H1 (cell line): ENCODE data around the gene SHANK1. TPM values are rescaled to one million over a fixed set of nuclear protein-coding genes. Genes with fewer than 3 reads are reported as not detected.

Experiments used
- CTCF ChIA-PET: fragments of 300-600 bp; sonication (Branson Sonifier 250); formaldehyde crosslinking; loops from one replicate; lab custom pipeline; 2021; ENCODE audit not compliant: partially characterized antibody; lab: Charles Lee
- POLR2A ChIA-PET: fragments of 300-600 bp; sonication (Branson Sonifier 250); formaldehyde crosslinking; loops from one replicate; lab custom pipeline; 2021; ENCODE audit warnings: inconsistent platforms; ENCODE audit not compliant: partially characterized antibody; lab: Charles Lee
- DNase-seq, 2 experiments: peaks; one replicate each; pipeline versions ENCODE4 v3.0.0 to v3.0.0-alpha.2; 2010 to 2022; ENCODE audit warnings: low spot score in 2 of 2, low read depth in 1 of 2, mixed read lengths in 1 of 2
- FAIRE-seq: peaks from 2 replicates; lab custom pipeline; 2011; peaks lifted over from hg19 to GRCh38; lab: Jason Lieb, UNC
- H2AFZ ChIP-seq: 2 replicates; pipeline ENCODE4 v1.8.1; 2012; ENCODE audit warnings: low read length, inconsistent platforms
- H2AK5ac ChIP-seq: 2 replicates; pipeline ENCODE4 v1.6.1; 2013; ENCODE audit warnings: low read depth, low read length
- H2BK120ac ChIP-seq: replicated peaks from 2 replicates; pipeline ENCODE3; 2013; ENCODE audit warnings: low read depth, low read length, inconsistent platforms
- H2BK12ac ChIP-seq: 2 replicates; pipeline ENCODE4 v1.6.1; 2013; ENCODE audit warnings: low read depth, low read length
- H2BK15ac ChIP-seq: 2 replicates; pipeline ENCODE4 v1.6.1; 2013; ENCODE audit warnings: low read length
- H2BK20ac ChIP-seq: 2 replicates; pipeline ENCODE4 v1.6.1; 2013; ENCODE audit warnings: low read length
- H2BK5ac ChIP-seq: 2 replicates; pipeline ENCODE4 v1.6.1; 2013; ENCODE audit warnings: low read depth, low read length
- H3K14ac ChIP-seq: 2 replicates; pipeline ENCODE4 v1.6.1; 2013; ENCODE audit warnings: inconsistent platforms; ENCODE audit not compliant: insufficient read length
- H3K18ac ChIP-seq: 2 replicates; pipeline ENCODE4 v1.6.1; 2013; ENCODE audit warnings: low read length; ENCODE audit errors: extremely low read depth
- H3K23ac ChIP-seq: 2 replicates; pipeline ENCODE4 v1.6.1; 2013; ENCODE audit warnings: inconsistent platforms; ENCODE audit not compliant: insufficient read length
- H3K23me2 ChIP-seq: 2 replicates; pipeline ENCODE4 v1.6.1; 2013; ENCODE audit warnings: low read depth, low read length
- H3K27ac ChIP-seq: 2 replicates; pipeline ENCODE4 v1.6.1; 2011; ENCODE audit warnings: low read depth, low read length, inconsistent platforms
- H3K27me3 ChIP-seq, 4 experiments: replicated peaks in 1 of 4; 1 replicate in 1 of 4; 2 replicates in 3 of 4; pipeline versions ENCODE4 v1.6.1 to v1.8.1; 2011 to 2013; ENCODE audit warnings: low read length in 3 of 4, mild to moderate bottlenecking in 3 of 4, inconsistent platforms in 2 of 4, mixed read lengths in 2 of 4, moderate library complexity in 1 of 4; ENCODE audit not compliant: control insufficient read depth in 3 of 4, insufficient read depth in 3 of 4; ENCODE audit errors: extremely low read depth in 1 of 4
- H3K36me3 ChIP-seq, 4 experiments: 2 replicates each; pipeline versions ENCODE4 v1.6.1 to v1.8.1; 2011 to 2013; ENCODE audit warnings: mild to moderate bottlenecking in 4 of 4, low read length in 3 of 4, moderate library complexity in 2 of 4, control low read depth in 1 of 4, inconsistent platforms in 1 of 4; ENCODE audit not compliant: insufficient read depth in 4 of 4, control insufficient read depth in 2 of 4
- H3K4ac ChIP-seq: replicated peaks from 2 replicates; pipeline ENCODE3; 2013; ENCODE audit warnings: low read length, low read depth, mixed read lengths, inconsistent platforms; ENCODE audit not compliant: insufficient read length
- H3K4me1 ChIP-seq, 4 experiments: replicated peaks in 1 of 4; 1 replicate in 1 of 4; 2 replicates in 3 of 4; pipeline versions ENCODE4 v1.6.1 to v1.8.1; 2011 to 2013; ENCODE audit warnings: low read length in 3 of 4, inconsistent platforms in 2 of 4, mixed read lengths in 1 of 4; ENCODE audit not compliant: insufficient read depth in 4 of 4, control insufficient read depth in 3 of 4
- H3K4me2 ChIP-seq, 2 experiments: 2 replicates each; pipeline versions ENCODE4 v1.6.1 to v1.8.1; 2011 to 2013; ENCODE audit warnings: low read depth in 2 of 2, low read length in 2 of 2, control low read depth in 1 of 2, inconsistent platforms in 1 of 2, mild to moderate bottlenecking in 1 of 2; ENCODE audit not compliant: insufficient read depth in 1 of 2
- H3K4me3 ChIP-seq, 4 experiments: fragments of 200-600, 300-600 bp in 1 of 4; sonication (generic), shearing (Covaris generic), sonication (Bioruptor Twin) in 1 of 4; 2 replicates each; pipeline versions ENCODE4 v1.5.1 to v1.8.1; 2011 to 2016; ENCODE audit warnings: low read length in 4 of 4, low read depth in 3 of 4, control low read depth in 2 of 4, inconsistent platforms in 2 of 4, mild to moderate bottlenecking in 2 of 4, mixed read lengths in 1 of 4, moderate library complexity in 1 of 4; ENCODE audit not compliant: insufficient read depth in 2 of 4; ENCODE audit errors: extremely low read depth in 1 of 4
- H3K56ac ChIP-seq: replicated peaks from 2 replicates; pipeline ENCODE3; 2013; ENCODE audit warnings: low read depth, mild to moderate bottlenecking, mixed read lengths, low read length, inconsistent platforms; ENCODE audit not compliant: insufficient read length
- H3K79me1 ChIP-seq: 2 replicates; pipeline ENCODE4 v1.6.1; 2013; ENCODE audit warnings: low read depth, low read length, control low read depth
- H3K79me2 ChIP-seq, 2 experiments: 2 replicates each; pipeline versions ENCODE4 v1.6.1 to v1.8.1; 2012 to 2013; ENCODE audit warnings: low read length in 2 of 2, mild to moderate bottlenecking in 2 of 2, inconsistent platforms in 1 of 2; ENCODE audit not compliant: insufficient read depth in 2 of 2, control insufficient read depth in 1 of 2
- H3K9ac ChIP-seq, 4 experiments: replicated peaks in 1 of 4; 1 replicate in 1 of 4; 2 replicates in 3 of 4; pipeline versions ENCODE4 v1.6.1 to v1.8.1; 2011 to 2013; ENCODE audit warnings: low read depth in 3 of 4, low read length in 3 of 4, control low read depth in 2 of 4, mild to moderate bottlenecking in 2 of 4, moderate library complexity in 2 of 4, inconsistent platforms in 1 of 4; ENCODE audit errors: extremely low read depth in 1 of 4
- H3K9me3 ChIP-seq, 2 experiments: 2 replicates each; pipeline versions ENCODE4 v1.6.1 to v1.8.1; 2012 to 2013; ENCODE audit warnings: mild to moderate bottlenecking in 2 of 2, moderate library complexity in 2 of 2, control low read depth in 1 of 2, inconsistent platforms in 1 of 2, low read depth in 1 of 2, low read length in 1 of 2, mixed read lengths in 1 of 2; ENCODE audit not compliant: insufficient read depth in 2 of 2
- H4K20me1 ChIP-seq, 2 experiments: replicated peaks in 1 of 2; 2 replicates each; pipeline versions ENCODE3 to v1.8.1; 2011 to 2013; ENCODE audit warnings: inconsistent platforms in 2 of 2, low read length in 2 of 2, mild to moderate bottlenecking in 1 of 2; ENCODE audit not compliant: insufficient read depth in 2 of 2, control insufficient read depth in 1 of 2
- H4K5ac ChIP-seq: 2 replicates; pipeline ENCODE4 v1.6.1; 2013; ENCODE audit warnings: low read length, low read depth, mixed read lengths, inconsistent platforms; ENCODE audit not compliant: insufficient read length
- H4K8ac ChIP-seq: 2 replicates; pipeline ENCODE4 v1.8.0; 2013; ENCODE audit warnings: mild to moderate bottlenecking, moderate library complexity, low read length, inconsistent platforms; ENCODE audit not compliant: insufficient read depth; ENCODE audit errors: extremely low read depth
- H4K91ac ChIP-seq: replicated peaks from 2 replicates; pipeline ENCODE3; 2013; ENCODE audit warnings: low read length, mixed read lengths, inconsistent platforms; ENCODE audit not compliant: insufficient read length
- JUND ChIP-seq: IDR thresholded peaks from 2 replicates; pipeline ENCODE4 v1.6.1; 2011; ENCODE audit warnings: mild to moderate bottlenecking, improper control_type of control experiment, low read length
- RAD21 ChIP-seq, 2 experiments: IDR thresholded peaks in 1 of 2; conservative IDR thresholded peaks in 1 of 2; 2 replicates each; pipeline ENCODE4 v1.6.1; 2011; ENCODE audit warnings: low read depth in 2 of 2, low read length in 2 of 2, improper control_type of control experiment in 1 of 2, inconsistent platforms in 1 of 2, mild to moderate bottlenecking in 1 of 2, moderate library complexity in 1 of 2
- SP2 ChIP-seq: IDR thresholded peaks from 2 replicates; pipeline ENCODE4 v1.6.1; 2012; ENCODE audit warnings: mild to moderate bottlenecking, low read length, inconsistent platforms
- SP4 ChIP-seq: IDR thresholded peaks from 2 replicates; pipeline ENCODE4 v1.6.1; 2012; ENCODE audit warnings: low read length, inconsistent platforms
- WGBS, 2 experiments: shearing (Covaris generic) in 1 of 2; methylation state at CpG; one replicate each; pipeline versions ENCODE4 v1.1.6 to v1.1.7; 2013 to 2015; ENCODE audit warnings: low lambda C conversion rate in 2 of 2, mixed read lengths in 2 of 2, inconsistent platforms in 1 of 2, low coverage in 1 of 2, missing lambda C conversion rate in 1 of 2; ENCODE audit not compliant: insufficient replicate concordance in 2 of 2, insufficient coverage in 1 of 2, insufficient read length in 1 of 2; ENCODE audit errors: extremely low coverage in 1 of 2, missing lambda C conversion rate in 1 of 2; 5-methylcytosine and 5-hydroxymethylcytosine counted together
- polyA plus RNA-seq, 7 experiments: library from polyadenylated mRNA; depleted of rRNA in 3 of 7; stranded (reverse) in 5 of 7; unstranded in 2 of 7; fragments of >200 nt in 5 of 7; fragments of 200-250 nt in 2 of 7; gene quantifications; 1 replicate in 5 of 7; 2 replicates in 1 of 7; 4 replicates in 1 of 7; pipeline versions ENCODE4 v1.2.1 to v1.2.3, GENCODE V29; 2011 to 2013; ENCODE audit warnings: missing spikeins in 2 of 7, mixed read lengths in 2 of 7
- total RNA-seq: library from RNA; stranded (reverse); fragmentation: NEBNext Ultra II Directional; extraction: Animal tissue kit (Norgen Biotek cat#: 25700); gene quantifications from 2 replicates; pipeline ENCODE4 v1.2.1, GENCODE V29; 2021
- TF ChIP-seq, protein P1 (sequence below), 3 experiments: IDR thresholded peaks; 1 replicate in 2 of 3; 2 replicates in 1 of 3; pipeline versions ENCODE4 v1.5.1 to v1.6.1; 2011; ENCODE audit warnings: low read length in 3 of 3, mild to moderate bottlenecking in 3 of 3, inconsistent platforms in 2 of 3, low read depth in 1 of 3, moderate library complexity in 1 of 3; ENCODE audit not compliant: insufficient read depth in 1 of 3; ENCODE audit errors: control extremely low read depth in 1 of 3

The SHANK1 gene
- total and polyA plus RNA-seq, 2 of the 8 experiments (the other 6 are each of a cell fraction or from before 2014, with no cell fraction given): 1.1 to 3.7 TPM

DNA sequence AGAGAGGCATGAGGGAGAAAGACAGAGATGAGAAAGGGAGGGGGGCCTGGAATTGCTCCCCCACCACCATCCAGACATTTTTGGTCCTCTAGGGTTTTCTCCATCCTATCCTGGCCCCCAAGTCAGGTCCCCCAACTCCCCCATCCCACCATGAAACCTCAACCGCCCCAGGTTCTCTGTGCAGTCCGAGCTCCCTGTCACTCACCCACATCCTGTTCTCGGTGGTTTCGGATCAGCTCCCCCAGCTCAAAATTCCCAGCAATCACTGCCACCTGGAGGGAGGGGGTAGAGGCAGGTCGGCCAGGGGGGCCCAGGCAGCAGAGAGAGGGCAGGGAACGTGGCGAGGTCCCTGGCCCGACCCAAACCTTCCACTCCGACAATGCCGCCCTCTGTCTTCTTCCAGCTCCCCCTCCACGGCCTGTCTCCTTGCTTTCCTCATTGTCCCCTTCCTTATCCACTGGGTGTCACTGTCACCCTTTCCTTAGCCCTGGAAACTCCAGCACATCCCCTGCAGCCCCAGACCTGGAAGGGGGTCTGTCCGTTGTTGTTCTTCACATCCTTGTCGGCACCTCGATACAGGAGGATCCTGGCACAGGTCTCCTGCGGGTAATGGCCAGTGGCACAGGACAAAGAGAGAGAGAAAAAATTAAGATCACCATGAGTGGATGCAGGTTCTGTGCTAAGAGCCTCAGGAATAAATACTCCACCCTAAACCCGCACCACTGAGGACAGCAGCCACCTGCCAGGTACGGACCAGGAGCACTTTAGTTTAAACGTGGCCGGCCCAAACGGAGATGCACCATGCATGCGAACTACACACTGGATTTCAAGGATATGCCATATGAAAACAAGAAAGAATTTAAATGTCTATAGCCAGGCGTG lies 15.4 kb downstream of the SHANK1 start:
- no peak overlapping the region for H3K9ac ChIP-seq
- POLR2A ChIA-PET: interaction anchor here (0.7 to 5.4 kb wide), 10 partner anchors 9 to 101 kb away, joined by 3 to 34 read pairs (median 4); partner anchors contain the start of gene C19orf81
- H3K79me1 ChIP-seq: no peaks in the 10 kb centered on the region; the same call in 1 of the 2 replicates
- no peak overlapping the region; the same call in 1 of the 2 replicates for H3K18ac ChIP-seq
- H2BK120ac ChIP-seq: no peak overlapping the region
- no peak overlapping the region for H2AFZ ChIP-seq
- CTCF ChIA-PET: interaction anchor here (0.6 to 7.0 kb wide), 29 partner anchors 8 to 391 kb away, joined by 3 to 170 read pairs (median 4); partner anchors contain the start of genes CLEC11A and SHANK1
- FAIRE-seq: peak; percentile 13
- no peaks in the 10 kb centered on the region for H3K36me3 ChIP-seq
- no peak for TF ChIP-seq SP2
- TF ChIP-seq JUND: 0 out of 2 replicates have a peak, but pooled peaks have one; percentile 12
- TF ChIP-seq, protein P1, sequence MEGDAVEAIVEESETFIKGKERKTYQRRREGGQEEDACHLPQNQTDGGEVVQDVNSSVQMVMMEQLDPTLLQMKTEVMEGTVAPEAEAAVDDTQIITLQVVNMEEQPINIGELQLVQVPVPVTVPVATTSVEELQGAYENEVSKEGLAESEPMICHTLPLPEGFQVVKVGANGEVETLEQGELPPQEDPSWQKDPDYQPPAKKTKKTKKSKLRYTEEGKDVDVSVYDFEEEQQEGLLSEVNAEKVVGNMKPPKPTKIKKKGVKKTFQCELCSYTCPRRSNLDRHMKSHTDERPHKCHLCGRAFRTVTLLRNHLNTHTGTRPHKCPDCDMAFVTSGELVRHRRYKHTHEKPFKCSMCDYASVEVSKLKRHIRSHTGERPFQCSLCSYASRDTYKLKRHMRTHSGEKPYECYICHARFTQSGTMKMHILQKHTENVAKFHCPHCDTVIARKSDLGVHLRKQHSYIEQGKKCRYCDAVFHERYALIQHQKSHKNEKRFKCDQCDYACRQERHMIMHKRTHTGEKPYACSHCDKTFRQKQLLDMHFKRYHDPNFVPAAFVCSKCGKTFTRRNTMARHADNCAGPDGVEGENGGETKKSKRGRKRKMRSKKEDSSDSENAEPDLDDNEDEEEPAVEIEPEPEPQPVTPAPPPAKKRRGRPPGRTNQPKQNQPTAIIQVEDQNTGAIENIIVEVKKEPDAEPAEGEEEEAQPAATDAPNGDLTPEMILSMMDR (IDR thresholded peaks at IDR 0.05; ENCODE audit: control extremely low read depth in 1 of 3, insufficient read depth in 1 of 3, low read depth in 1 of 3, low read length in 3 of 3): peak; percentile 49 to 82 (median 68)
- no peak for TF ChIP-seq SP4
- peak; percentile 73 to 83 for TF ChIP-seq RAD21 (IDR thresholded peaks at IDR 0.05 in 1 of 2, conservative IDR thresholded peaks at IDR 0.05 in 1 of 2; ENCODE audit: low read depth in 2 of 2, low read length in 2 of 2)
- H3K4me1 ChIP-seq: peaks cover 0 to 3% (median 0%) of the 10 kb centered on the region in 4 experiments; a peak in 3 of 7 replicates
- H4K8ac ChIP-seq: peak overlapping the region; percentile 88; the same call in 1 of the 2 replicates
- 0 out of 2 replicates have a peak overlapping the region, but pooled peaks have one; percentile 50 for H2BK12ac ChIP-seq
- H2BK20ac ChIP-seq: no peak overlapping the region
- H3K4me3 ChIP-seq: no peak overlapping the region
- H2BK15ac ChIP-seq: no peak overlapping the region
- H3K23ac ChIP-seq: no peak overlapping the region
- no peak overlapping the region for H3K4me2 ChIP-seq
- no peak overlapping the region for H2BK5ac ChIP-seq
- no peak overlapping the region for H3K4ac ChIP-seq
- no peak for DNase-seq
- peaks cover 6% of the 10 kb centered on the region; the same call in 1 of the 2 replicates for H3K23me2 ChIP-seq
- H4K20me1 ChIP-seq: peaks cover 0 to 3% of the 10 kb centered on the region in 2 experiments
- no peak overlapping the region for H3K14ac ChIP-seq
- peaks cover 0 to 21% (median 13%) of the 10 kb centered on the region in 4 experiments; a peak in 6 of 7 replicates for H3K27me3 ChIP-seq
- H3K79me2 ChIP-seq: no peaks in the 10 kb centered on the region
- no peak overlapping the region for H3K56ac ChIP-seq
- no peak overlapping the region for H4K5ac ChIP-seq
- whole genome bisulfite sequencing, 2 experiments: 60% methylated on average over 22 of the region's 22 CpGs; no CpG with 5 or more reads in 1 of the 2 experiments
- H4K91ac ChIP-seq: no peak overlapping the region
- H3K9me3 ChIP-seq: no peaks in the 10 kb centered on the region
- no peak overlapping the region for H3K27ac ChIP-seq
- no peak overlapping the region for H2AK5ac ChIP-seq
